GM19328 (cell line): ENCODE data around the gene DAGLB.
"Not testable (repeated sequence)": the region's sequence is repeated elsewhere in the genome, so short reads cannot be mapped to it uniquely, and the experiment has no call there.

Source experiments
- ATAC-seq: cut with Tn5 transposase; IDR thresholded peaks from one replicate; pipeline ENCODE4 v1.9.1; 2021; ENCODE audit warnings: mild to moderate bottlenecking, moderate library complexity; ENCODE audit not compliant: unreplicated experiment

DAGLB gene

DNA sequence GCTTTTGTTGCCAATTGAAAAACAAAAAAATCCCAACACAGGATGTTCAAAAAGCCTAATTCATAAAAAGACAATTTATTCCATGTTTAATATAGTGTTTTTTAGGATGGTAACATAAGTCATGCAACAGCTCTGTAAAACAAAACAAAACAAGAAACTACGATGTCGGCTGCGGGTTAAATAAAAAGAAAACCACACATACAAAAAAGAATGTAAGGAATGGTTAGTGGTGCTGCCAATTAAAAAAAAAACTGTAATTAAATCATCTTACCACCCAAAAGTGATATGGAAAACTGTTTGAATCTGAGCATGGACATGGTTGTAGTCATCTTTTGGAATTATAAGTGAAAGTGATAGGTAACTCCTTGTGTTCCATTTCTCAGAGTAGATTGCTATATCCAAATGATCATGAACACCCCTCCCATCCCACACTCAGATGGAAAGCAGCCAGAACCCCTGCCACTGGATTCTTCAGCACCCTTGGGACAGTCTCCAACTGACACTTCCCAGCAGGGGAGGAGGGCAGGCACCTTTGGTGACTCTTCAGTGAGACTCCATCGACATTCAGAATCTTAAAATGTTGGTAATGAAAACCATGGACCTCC is 14.3 kb upstream of the DAGLB start:
- no peak for ATAC-seq

DNA sequence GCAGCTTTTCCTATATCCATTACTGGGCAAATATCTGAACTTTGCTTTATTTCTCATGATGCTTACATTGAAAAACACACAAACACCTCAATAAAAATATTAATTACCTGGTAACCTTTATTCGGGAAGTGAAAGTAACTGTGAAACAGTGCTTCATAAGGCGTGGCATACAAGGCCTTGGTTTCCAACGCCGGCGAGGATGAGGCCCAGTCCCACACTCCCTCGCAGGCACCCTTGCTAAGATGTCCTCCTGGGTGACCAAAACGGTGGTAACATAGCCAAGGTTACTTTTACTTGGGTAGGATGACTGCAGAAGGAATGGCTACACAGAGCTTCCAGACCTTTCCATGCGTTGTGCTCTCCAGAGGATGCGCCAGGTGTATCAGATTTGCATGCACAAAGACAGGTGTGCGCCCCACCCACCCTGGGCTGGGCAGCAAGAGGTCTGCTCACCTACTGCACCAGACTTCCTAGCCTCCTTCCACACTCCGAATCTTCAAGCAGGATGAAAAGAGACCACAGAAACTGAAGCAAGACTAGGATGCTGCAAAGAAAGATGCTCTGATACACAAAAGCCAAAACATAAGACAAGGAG is 13.3 kb upstream of the DAGLB start:
- ATAC-seq: no peak

DNA sequence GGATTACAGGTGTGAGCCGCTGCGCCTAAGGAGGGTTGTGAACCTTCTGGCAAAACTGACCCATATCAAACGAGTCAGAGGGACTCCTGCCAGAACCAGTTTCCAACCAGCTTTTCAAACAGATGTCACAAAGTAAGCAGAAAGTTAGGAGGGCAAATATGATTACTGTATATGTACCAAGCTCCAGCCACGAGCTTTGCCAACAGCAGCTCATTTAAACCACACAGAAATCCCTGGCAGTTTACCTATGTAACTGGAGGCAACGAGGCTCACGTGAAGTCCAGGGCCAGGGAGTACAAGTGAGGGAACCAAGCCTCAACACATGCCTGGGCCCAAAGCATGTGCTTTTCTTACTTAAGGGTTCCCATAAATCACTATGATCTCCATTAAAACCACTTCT is 12.5 kb upstream of the DAGLB start:
- no peak for ATAC-seq

DNA sequence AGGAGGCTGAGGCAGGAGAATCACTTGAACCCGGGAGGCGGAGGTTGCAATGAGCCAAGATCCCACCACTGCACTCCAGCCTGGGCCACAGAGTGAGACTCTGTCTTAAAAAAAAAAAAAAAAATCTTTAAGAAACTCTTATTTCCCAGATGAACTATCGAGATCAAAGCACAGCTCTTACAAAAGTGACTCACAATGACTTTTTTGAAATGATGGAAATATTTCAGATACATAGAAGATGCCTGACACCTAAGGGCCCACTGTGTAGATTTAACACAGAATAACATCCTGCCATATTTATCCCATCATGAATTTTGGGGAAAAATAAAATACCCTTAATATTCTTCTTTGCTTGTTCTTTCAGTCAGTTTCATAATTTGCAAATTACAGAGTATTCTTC is 10.9 kb upstream of the DAGLB start:
- not testable (repeated sequence) for ATAC-seq

DNA sequence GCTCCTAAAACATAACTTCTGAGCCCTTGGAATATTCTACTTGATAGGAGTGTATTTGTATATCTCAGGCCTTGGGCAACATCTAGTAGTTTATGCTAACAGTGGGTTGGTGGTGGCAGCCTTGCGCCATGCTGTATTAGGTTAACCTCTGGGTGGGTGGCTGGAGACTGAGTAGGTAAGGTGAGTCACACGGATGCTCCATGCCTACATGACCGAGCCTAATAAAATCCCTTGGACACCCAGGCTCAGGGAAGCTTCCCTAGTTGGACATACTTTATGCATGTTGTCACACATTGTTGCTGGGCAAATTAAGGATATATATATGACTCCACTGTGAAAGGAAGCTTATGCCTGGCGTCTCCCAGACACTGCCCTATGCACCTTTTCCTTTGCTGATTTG is 6.0 kb upstream of the DAGLB start:
- no peak for ATAC-seq

DNA sequence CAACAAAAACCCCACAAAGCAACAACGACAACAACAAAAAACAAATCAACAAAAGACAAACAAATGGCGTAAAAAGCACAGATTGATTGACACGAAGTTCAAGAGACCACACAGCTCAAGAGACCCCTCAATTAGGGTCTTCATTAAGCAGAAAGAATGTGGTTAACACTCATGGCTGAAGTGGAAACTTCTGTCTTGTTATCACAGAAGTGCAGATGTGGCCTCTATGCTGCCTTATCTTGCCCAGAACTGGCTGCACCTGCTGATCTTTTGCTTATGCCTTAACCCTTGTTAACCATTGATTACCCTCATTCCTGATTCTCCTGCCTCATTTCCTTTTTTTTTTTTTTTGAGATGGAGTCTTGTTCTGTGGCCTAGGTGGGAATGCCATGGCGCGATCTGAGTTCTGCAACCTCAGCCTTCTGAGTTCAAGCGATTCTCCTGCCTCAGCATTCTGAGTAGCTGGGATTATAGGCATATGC is 3.5 kb upstream of the DAGLB start:
- no peak for ATAC-seq

DNA sequence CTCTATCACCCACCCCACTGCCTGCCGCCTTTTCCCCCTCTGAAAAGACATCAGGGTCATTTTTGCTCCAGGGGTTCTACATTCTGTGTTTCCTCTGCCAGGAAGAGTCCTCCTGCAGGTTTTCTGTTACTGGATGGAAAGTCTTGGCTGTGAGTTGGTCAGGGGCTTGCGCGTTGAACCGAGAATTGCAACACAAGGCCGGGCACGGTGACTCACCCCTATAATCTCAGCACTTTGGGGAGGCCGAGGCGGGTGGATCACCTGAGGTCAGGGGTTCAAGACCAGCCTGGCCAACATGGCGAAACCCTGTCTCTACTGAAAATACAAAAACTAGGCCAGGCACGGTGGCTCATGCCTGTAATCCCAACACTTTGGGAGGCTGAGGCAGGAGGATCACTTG is 2.8 kb upstream of the DAGLB start:
- not testable (repeated sequence) for ATAC-seq

DNA sequence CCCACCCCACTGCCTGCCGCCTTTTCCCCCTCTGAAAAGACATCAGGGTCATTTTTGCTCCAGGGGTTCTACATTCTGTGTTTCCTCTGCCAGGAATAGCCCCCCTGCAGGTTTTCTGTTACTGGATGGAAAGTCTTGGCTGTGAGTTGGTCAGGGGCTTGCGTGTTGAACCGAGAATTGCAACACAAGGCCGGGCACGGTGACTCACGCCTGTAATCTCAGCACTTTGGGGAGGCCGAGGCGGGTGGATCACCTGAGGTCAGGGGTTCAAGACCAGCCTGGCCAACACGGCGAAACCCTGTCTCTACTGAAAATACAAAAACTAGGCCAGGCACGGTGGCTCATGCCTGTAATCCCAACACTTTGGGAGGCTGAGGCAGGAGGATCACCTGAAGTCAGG is 2.1 kb upstream of the DAGLB start:
- ATAC-seq: not testable (repeated sequence)

DNA sequence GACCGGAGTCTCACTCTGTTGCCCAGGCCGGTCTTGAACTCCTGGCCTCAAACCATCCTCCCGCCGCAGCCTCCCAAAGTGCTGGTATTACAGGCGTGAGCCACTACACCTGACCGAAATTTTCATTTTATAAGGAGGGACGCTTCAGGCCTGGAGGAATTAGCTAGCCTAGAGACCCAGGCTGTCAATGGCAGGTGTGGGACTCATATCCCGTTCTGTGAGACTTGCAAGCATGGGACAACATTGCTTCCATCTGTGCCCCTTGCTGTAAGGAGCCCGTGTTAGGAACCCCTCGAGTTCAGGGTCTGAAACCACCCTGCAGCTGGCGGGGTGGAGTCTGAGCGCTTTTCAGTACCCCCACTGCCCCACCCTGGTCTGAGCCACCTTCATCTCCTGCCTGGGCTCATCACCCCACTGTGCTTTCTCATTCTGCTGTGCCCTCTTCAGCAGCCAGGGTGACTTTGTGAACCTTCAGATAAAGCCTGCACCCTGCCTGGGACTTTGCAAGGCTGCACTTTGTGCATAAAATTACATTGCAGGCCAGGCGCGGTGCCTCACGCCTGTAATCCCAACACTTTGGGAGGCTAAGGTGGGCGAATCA is 1.3 kb upstream of the DAGLB start:
- no peak for ATAC-seq

DNA sequence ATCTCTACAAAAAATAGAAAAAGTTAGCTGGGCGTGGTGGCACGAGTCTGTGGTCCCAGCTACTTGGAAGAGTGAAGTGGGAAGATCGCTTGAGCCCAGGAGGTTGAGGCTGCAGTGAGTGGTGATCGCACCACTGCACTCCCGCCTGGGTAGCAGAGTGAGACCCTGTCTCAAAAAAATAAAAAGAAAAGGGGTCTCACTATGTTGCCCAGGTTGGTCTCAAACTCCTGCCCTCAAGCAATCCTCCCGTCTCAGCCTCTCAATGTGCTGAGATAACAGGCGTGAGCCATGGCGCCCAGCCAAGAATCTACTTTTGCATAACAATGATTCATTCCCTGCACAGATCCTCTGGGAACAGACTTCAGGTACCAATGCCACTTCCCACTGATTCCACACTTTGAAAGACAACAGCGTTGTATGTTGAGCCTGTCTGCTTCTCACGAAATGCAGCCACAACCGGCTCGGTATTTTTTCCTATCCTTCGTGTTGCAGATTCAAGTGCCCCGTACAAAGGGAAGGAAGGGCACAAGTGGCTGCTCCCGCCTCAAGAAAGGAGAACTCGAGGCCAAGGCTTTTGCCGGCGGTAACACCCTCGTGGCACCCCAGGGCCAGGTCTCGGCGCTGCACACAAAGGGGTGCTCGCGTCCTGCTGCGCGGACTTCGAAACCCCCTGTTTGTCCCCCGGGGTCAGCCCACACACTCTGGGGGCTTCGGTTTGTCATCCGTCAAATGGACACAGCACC is 745 bp downstream of the DAGLB start:
- ATAC-seq: peak; percentile 22

DNA sequence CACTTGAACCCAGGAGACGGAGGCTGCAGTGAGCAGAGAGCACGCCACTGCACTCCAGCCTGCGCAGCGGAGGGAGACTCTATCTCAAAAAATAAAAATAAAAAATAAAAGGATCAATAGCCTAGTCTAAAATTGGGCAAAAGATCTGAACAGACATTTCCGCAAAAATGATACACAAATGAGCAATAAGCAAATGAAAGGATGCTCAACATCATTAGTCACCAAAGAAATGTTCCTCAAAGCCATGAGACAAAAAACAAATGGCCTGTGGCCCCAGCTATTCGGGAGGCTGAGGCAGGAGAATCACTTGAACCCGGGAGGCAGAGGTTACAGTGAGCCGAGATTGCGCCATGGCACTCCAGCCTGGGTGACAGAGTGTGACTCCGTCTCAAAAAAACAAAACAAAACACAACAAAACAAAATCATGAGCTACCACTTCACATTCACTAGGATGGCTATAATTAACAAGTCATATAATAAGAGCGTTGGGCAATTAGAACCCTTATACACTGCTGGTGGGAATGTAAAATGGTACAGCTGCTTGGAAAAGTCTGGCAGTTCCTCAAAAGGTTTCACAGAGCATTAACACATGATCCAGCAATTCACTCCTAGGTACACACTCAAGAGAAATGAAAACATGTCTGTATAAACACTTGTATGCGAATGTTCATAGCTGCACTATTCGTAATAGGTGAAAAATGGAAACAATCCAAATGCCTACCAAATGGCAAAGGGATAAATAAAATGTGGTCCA is 3.1 kb downstream of the DAGLB start:
- no peak for ATAC-seq

DNA sequence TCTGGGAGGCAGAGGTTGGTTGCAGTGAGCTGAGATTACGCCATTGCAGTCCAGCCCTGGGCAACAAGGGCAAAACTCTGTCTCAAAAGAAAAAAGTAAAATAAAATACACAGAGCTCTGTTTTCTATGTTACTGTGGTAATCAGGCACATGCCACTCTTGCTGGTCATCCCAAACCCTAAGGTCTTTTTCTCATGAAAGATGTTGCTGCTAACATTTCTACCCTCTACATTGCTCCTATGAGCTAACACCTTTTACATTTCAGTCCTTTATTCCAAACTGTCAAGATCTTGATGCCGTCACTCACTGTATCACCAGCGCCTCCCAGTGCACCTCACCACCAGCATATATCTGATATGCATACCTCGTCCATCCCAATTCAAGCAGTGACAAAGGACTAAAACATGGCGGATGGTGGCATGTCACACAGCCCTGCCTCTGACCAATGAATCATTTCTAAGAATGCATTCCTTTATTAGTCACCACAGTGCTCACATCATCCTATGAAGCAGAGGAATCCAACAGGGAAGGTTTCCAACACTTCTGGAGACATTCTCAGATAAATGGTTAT is 4.3 kb downstream of the DAGLB start:
- ATAC-seq: no peak

DNA sequence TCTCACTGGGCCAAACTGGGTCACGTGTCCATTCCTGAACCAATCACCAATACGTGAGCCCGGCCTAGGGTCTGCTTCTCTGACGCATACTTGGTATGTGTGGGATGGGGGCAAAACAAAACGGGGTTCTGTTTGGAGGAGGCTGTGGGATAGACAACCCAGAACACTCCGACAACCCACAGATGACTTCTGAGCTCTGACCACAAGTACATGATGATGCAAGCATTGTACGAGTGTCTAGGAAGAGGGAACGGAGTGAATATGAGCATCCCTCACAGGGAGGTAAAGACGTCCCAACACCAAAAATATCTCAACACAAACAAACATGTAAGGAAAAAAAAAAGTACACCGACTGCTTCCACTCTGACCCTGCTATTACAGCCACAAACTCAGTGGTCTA is 5.6 kb downstream of the DAGLB start:
- ATAC-seq: no peak

DNA sequence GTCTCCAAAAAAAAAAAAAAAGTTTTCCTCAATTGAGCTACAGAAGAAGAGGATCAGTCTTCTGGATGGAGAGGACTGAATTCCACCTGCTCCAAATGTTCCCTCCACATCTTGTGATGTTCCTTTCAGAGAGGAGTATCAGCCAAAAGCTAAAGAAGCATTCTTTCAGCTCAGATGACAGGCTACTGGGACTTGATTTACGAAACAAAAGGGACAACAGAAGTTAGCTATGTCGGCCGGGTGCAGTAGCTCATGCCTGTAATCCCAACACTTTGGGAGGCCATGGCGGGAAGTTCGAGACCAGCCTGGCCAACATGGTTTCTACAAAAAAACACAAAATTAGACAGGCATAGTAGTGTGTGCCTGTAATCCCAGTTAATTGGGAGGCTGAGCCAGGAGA is 7.4 kb downstream of the DAGLB start:
- ATAC-seq: no peak

DNA sequence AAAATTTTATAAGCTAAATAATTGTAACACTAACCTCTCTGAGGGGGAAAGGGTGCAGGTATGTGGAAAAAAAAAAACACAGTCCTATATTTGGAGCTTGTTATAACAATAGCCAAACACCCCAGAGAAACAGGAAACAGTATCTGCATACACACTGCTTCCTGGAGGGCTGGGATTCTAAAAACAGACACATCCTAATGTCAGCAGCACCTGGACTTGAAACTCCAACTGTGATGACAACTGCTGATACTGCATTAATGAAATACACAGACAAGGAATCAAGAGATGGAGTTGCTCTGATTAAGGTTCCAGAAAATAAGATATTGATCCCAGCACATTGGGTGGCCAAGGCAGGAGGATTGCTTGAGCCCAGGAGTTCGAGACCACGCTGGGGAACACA is 9.3 kb downstream of the DAGLB start:
- ATAC-seq: no peak

DNA sequence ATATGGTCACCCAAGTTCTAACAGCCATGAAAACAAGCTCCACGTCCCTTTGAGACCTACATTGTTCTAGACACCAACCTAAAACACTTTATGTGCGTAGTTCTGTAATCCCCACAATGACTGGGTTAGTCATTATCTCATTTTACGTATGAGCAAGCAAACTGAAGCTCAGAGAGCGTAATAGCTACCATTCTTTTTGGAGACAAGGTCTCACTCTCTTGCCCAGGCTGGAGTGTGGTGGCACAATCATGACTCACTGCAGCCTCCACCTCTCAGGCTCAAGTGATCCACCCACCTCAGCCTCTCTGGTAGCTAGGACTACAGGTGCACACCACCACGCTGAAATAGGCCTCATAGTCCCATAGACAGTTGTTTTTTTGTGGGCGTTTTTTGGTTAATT is 10.5 kb downstream of the DAGLB start:
- ATAC-seq: no peak

DNA sequence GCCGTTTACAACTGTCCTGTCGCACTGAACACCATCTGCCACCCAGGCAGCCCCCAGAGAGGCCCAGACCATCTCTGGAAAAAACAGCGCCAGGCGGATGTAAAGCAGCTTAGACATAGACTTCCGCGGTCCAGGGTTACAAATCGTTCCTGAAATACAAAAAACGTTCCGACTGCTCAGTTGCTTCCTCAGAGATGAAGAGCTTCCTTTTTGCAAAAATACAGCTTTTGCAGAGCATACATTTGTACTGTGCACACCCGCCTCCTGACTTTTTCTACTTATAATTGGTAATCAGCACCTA is 11.4 kb downstream of the DAGLB start:
- no peak for ATAC-seq

DNA sequence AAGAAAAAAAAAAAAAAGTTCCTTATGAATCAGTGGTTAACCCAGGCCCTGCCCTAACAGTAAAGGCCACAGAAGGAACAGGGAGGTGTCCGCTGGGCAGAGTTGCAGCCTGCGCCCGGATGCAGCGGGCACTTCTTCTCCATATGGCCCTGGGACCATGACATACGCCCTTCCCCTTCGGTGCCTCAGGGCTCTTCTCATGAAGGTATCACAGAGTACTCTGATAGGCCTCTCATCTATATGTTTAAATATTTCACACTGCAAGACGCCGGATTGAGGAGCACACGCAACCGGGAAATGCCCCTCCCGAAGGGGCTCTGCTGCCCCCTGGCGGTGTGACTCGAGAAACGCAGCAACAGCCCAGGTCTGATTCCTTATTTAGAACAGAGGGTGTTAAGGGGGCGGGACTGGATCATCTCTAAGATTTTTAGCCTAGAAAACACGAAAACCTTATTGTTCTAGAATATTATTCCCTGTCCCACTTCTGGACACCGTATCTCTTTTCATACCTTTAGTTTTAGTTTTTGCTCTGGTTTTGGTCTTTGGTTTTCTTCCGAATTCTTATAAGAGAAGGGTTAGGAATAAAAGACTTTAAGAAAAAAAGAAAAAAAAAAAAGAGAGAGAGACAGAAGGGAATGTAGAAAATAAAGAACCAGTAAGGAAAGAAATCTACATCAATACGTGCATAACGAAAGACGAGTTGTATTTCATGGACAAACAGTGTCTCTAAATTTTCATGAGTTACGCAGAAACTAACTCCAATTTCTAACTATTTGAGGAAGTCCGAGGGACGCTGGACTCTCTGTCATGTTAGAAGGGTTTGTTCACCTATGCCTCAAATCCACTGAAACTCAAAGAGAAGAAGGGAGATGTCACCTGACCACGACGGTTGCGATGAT is 12.0 kb downstream of the DAGLB start:
- no peak for ATAC-seq

DNA sequence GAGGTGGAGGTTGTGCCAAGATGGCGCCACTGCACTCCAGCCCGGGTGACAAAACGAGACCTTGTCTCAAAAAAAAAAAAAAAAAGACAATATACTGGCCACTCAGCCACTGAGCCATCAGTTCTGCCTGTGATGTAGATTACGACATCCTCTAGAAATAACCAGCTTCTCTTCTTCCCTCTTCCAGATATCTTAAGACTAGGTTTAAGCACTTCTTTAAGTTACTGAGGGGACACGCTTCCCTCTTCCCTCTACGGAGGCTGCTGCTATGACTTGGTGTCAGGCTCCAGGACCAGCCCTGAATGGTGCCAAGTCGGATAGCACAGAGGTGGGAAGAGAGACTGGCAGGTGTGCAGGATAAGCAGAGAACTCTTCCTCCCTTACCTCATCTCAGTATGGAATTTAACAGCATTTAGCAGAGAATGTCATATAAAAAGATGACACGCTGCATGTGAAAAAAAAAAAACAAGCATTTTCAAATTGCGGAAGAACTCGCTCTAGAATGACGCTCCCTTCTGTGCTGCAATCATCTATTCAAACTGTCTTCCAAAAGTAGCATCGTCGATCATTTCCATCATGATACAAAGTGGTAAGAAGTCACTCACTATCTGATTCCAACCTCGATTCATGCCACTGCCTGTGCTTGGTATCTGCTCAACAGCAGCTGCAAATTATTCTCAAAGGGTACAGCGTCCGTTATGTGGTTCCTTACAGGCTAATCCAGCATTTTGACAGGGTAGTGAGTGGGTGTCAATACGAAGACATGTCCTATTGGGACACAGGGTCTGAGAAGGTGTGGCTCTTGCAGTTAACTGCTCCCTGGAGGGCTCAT is 13.8 kb downstream of the DAGLB start:
- no peak for ATAC-seq
